NT2/D1 (cell line): ENCODE measurements around the gene RRP15.

ENCODE experiments used
- YY1 ChIP-seq: IDR thresholded peaks from 2 replicates; pipeline ENCODE4 v1.6.1; 2011; ENCODE audit not compliant: insufficient read length, insufficient read depth
- ZNF274 ChIP-seq: IDR thresholded peaks from 2 replicates; pipeline ENCODE4 v1.6.1; 2011; ENCODE audit warnings: mild to moderate bottlenecking, low read depth, low read length

- TF ChIP-seq YY1: no peak
- no peak for TF ChIP-seq ZNF274
Measured at GRCh38 chr1:218299416-218299815, 14.3 kb downstream of the RRP15 start.
